ENCODE results near the gene SNAPC3.
"Not testable (repeated sequence)": the region's sequence is repeated elsewhere in the genome, so short reads cannot be mapped to it uniquely, and the experiment has no call there.

SNAPC3 gene

DNA sequence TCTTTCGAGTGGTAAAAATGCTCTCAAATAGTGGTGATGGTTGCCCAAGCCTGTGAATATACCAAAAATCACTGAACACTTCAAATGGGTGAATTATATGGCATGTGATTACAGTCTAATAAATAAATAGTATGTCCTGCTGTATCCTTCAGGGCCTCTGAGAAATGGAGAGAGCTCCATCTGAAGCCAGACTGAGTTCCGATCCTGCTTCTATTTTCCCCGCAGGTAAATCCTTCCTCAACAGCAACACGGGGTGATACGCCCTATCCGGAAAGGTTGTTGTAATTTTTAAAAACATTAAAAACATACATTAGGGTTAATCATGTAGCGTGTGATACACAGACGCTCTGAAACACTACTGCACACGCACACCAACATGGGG lies 695 bp upstream of the SNAPC3 start:
- DNase-seq (ENCODE audit: insufficient read length, low spot score) (no peak), FAIRE-seq (no peak)

- no peak for FAIRE-seq
These were observed 732 bp downstream of the SNAPC3 start for GRCh38 chr9:15423231-15423985.

DNA sequence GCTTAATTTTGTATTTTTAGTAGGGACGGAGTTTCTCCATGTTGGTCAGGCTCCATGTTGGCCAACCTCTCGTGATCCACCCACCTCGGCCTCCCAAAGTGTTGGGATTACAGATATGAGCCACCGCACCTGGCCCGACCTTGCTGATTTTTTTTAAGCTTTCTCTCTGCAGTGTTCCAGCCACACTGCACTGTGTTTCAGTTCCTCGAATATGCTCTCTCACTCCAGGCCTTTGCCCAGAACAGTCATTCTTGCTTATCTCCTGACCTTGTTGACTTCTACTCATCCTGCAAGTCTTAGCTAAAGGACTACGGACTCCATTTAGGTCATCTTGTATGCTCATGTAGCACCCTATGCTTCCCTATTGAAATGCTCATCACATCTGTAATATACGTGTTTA lies 3.3 kb downstream of the SNAPC3 start:
- no peak for DNase-seq (ENCODE audit: insufficient read length, low spot score)
- no peak for FAIRE-seq

More at GRCh38 chr9:15423231-15423985, 732 bp downstream of the SNAPC3 start:
- no peak for DNase-seq (ENCODE audit: insufficient read length, low spot score)

DNA sequence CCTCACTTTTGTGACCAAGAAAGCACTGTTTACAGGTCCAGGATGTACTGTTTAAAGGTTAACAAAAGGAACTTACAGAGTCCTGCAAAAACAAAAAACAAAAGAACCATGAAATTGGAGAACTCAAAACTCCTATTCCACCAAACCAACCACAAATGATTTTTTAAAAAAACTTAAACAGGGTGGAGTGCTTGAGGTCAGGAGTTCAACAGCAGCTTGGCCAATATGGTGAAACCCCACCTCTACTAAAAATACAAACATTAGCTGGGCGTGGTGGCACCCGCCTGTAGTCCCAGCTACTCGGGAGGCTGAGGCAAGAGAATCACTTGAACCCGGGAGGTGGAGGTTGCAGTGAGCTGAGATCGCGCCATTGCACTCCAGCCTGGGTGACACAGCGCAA lies 5.0 kb downstream of the SNAPC3 start:
- not testable (repeated sequence) for FAIRE-seq; DNase-seq (ENCODE audit: insufficient read length, low spot score)

GRCh38 chr9:15430920-15431844 lies 8.5 kb downstream of the SNAPC3 start:
- no peak for FAIRE-seq
- DNase-seq (ENCODE audit: insufficient read length, low spot score): no peak

DNA sequence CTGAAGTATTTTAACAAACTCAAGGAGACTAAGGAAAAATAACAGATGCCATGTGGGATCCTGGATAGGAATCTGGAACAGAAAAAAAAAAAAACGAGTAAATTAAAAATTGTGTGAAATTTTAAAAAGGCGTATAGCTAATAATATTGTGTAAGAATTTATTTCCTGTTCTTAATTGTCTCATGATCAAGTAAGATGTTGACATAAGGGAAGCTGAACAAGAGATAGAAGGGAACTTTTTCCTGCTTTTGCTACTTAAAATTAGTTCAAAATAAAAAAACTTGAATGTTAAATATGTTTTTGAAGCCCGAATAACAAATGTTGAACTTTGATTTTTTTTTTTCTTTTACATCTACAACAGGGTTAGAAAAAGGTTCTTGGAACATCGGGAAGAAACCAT lies 10.5 kb downstream of the SNAPC3 start:
- DNase-seq (ENCODE audit: insufficient read length, low spot score): no peak
- no peak for FAIRE-seq

DNA sequence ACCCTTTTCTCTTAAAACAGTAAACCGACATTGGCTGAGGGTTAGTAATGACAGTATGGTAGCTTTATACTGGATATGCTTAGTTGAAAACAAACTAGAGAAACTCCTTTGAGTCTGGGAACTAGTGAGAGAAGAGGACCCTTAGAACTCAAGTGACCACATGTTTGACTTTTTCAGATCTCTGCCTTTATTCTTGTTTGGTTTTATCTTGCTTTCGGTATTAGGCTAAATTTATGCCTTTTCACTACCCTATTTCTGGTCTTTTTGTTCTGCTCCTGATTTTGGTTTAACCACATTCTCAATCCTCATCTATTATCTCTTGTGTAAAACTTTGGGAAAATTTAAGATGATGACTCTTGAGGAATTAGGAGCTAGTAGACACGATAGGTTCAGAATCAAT lies 11.0 kb downstream of the SNAPC3 start:
- FAIRE-seq (no peak), DNase-seq (ENCODE audit: insufficient read length, low spot score) (no peak)

DNA sequence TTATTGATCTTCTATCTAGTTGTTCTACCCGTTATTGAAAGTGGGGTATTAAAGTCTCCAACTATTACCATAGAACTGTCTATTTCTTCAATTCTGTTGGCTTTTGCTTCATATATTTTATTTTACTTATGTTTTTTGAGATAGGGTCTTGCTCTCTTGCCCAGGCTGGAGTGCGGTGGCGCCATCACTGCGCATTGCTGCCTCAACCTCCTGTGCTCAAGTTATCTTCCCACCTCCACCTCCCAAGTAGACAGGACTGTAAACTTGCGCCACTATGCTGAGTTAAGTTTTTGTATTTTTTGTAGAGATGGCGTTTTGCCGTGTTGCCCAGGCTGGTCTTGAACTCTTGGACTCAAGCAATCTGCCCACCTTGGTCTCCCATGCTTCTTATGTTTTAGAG lies 16.2 kb downstream of the SNAPC3 start:
- DNase-seq (ENCODE audit: insufficient read length, low spot score) (no peak), FAIRE-seq (no peak)

GRCh38 chr9:15441841-15442240 lies 19.2 kb downstream of the SNAPC3 start:
- not testable (repeated sequence) for DNase-seq (ENCODE audit: insufficient read length, low spot score); FAIRE-seq

DNA sequence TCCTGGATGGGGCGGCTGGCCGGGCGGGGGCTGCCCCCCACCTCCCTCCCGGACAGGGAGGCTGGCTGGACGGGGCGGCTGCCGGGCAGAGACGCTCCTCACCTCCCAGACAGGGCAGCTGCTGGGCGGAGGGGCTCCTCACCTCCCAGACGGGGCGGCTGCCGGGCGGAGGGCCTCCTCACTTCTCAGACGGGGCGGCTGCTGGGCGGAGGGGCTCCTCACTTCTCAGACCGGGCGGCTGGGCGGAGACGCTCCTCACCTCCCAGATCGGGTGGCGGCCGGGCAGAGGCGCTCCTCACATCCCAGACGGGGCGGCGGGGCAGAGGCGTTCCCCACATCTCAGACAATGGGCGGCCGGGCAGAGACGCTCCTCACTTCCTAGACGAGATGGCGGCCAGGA lies 19.6 kb downstream of the SNAPC3 start:
- DNase-seq (ENCODE audit: insufficient read length, low spot score): not testable (repeated sequence)

DNA sequence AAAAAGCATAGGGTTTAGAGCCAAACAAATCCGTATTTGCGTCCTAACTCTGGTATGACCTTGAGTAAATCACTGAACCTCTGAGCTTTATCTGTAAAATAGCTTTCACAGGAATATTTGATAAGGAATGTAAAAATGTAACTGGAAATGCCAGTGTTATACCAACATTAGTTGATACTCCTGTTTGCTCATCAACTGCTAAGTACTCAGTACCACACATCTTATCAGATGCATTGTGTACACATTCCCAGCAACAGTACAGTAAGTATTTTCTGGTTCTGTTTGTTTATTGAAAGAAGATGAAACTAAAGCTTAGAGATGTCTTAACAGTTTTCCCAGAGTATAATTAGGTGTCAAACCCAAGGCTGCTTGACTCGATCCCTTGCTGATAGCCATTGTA lies 21.5 kb downstream of the SNAPC3 start:
- FAIRE-seq: no peak
- no peak for DNase-seq (ENCODE audit: insufficient read length, low spot score)

More for the DNA sequence above, 19.6 kb downstream of the SNAPC3 start:
- not testable (repeated sequence) for FAIRE-seq

DNA sequence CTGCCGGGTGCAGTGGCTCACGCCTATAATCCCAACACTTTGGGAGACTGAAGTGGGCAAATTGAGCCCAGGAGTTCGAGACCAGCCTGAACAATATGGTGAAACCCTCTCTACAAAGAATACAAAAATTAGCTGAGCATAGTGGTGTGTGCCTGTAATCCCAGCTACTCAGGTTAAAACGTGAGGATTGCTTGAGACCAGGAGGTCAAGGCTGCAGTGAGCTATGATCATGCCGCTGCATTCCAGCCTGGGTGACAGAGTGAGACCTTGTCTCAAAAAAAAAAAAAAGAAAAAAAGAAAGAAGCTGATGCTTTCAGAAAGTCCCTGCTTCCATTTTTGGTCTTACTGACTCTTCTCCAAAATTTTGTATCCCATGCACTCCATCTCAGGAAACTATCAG lies 31.3 kb downstream of the SNAPC3 start:
- DNase-seq (ENCODE audit: insufficient read length, low spot score) (no peak), FAIRE-seq (no peak)

DNA sequence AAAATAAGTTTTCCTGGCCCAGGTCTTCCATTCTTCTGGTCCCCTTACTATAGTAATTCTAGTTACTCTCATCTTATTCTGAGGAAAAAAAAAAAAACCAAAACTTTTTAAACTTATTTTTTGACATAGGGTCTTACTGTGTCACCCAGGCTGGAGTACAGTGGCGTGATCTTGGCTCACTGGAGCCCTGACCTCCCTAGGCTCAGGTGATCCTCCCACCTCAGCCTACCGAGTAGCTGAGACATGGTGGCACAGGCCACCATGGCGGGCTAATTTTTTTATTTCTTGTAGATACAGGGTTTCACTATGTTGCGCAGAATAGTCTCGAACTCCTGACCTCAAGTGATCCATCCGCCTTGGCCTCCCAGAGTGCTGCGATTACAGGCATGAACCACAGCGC lies 38.4 kb downstream of the SNAPC3 start:
- FAIRE-seq: no peak

GRCh38 chr9:15461601-15462000 lies 38.9 kb downstream of the SNAPC3 start:
- DNase-seq (ENCODE audit: insufficient read length, low spot score): no peak
- no peak for FAIRE-seq

More for the DNA sequence above, 38.4 kb downstream of the SNAPC3 start:
- no peak for DNase-seq (ENCODE audit: insufficient read length, low spot score)

GRCh38 chr9:15468145-15468544 lies 45.5 kb downstream of the SNAPC3 start:
- FAIRE-seq: no peak

GRCh38 chr9:15469406-15469805 lies 46.7 kb downstream of the SNAPC3 start:
- no peak for DNase-seq (ENCODE audit: insufficient read length, low spot score)
- FAIRE-seq: no peak

More at GRCh38 chr9:15468145-15468544, 45.5 kb downstream of the SNAPC3 start:
- no peak for DNase-seq (ENCODE audit: insufficient read length, low spot score)

- no peak for FAIRE-seq
- DNase-seq (ENCODE audit: insufficient read length, low spot score): no peak
These were observed 47.2 kb downstream of the SNAPC3 start for GRCh38 chr9:15469862-15470261.

DNA sequence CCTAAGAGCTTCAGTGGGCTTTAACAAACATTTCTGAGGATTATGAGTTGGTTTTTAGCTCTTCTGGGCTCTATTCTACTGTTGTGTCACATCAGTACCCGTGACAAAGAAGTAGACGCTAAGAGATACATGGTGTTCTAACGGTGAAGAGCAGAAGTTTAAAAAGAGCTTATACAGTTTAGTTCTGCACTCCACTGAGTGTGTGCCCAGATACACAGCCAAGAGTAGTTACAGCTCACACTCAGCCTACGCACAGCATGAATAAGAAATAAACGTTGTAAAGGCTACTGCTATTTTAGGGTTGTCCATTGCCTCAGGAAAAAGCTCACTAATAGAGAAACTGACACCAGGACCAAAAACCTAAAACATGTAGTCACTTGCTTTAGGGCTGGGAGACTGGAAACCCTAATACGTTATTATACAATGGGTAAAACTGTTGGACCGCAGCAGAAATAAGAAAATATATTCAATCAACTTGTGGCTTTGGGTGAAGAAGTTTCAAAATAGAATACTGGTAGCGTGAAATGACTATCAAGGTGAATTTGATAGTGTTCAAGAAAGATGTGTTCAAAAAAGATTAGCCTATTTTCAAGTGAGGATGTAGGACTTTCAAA lies 53.4 kb downstream of the SNAPC3 start:
- FAIRE-seq (no peak), DNase-seq (ENCODE audit: insufficient read length, low spot score) (no peak)

DNA sequence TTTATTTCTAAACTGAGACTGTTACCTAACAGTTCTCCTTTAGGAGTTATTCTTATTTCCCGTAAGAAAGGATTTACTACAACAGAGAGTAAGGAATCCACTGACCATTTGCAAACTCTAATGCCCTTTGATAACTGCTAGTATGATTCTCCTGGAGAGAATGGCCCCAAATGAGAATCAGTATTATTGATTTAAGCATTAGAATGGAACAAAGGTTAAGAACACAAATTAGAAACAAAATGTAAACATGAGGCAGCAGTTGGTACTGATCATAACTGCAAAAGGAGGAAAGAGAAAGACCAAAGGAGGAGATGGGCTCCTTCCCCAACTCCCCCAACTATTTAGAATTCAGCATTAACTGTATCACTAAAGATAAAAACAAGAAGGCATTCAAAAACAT lies 57.4 kb downstream of the SNAPC3 start:
- no peak for FAIRE-seq

GRCh38 chr9:15482146-15482545 lies 59.5 kb downstream of the SNAPC3 start:
- FAIRE-seq (no peak), DNase-seq (ENCODE audit: insufficient read length, low spot score) (no peak)

More for the DNA sequence above, 57.4 kb downstream of the SNAPC3 start:
- DNase-seq (ENCODE audit: insufficient read length, low spot score): no peak

DNA sequence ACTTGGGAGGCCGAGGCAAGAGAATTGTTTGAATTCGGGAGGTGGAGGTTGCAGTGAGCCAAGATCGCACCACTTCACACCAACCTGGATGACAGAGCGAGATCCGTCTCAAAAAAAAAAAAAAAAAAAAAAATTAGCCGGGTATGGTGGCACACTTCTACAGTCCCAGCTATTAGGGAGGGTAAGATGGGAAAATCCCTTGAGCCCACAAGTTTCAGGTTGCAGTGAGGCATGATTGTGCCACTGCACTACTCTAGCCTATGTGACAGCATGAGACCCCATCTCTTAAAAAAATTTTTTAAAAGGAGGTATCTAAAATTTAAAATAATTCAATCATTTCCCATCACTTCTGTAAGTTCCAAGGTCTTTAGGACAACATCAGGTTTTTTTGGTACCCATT lies 62.1 kb downstream of the SNAPC3 start:
- no peak for DNase-seq (ENCODE audit: insufficient read length, low spot score)
- FAIRE-seq: no peak
